Suprapubic skin (tissue), 3 donors: ENCODE results near the gene HSFX3.

Experiments used
- POLR2A ChIP-seq, 2 donors: fragments of 450-650 bp; IDR thresholded peaks; one replicate each; pipeline ENCODE4 v1.6.1; 2017; ENCODE audit warnings: antibody characterized with exemption in 2 of 2, mild to moderate bottlenecking in 2 of 2, moderate library complexity in 2 of 2
- TF ChIP-seq, protein P1 (sequence below), 2 donors: fragments of 200-600 bp in 1 of 2; fragments of 450-650 bp in 1 of 2; sonication (generic) in 1 of 2; IDR thresholded peaks; one replicate each; pipeline ENCODE4 v1.5.1; 2016 to 2019; ENCODE audit warnings: antibody characterized with exemption in 2 of 2, mild to moderate bottlenecking in 1 of 2, moderate library complexity in 1 of 2

GRCh38 chrX:149518236-149518635 is 31.5 kb downstream of the HSFX3 start:
- TF ChIP-seq, protein P1, sequence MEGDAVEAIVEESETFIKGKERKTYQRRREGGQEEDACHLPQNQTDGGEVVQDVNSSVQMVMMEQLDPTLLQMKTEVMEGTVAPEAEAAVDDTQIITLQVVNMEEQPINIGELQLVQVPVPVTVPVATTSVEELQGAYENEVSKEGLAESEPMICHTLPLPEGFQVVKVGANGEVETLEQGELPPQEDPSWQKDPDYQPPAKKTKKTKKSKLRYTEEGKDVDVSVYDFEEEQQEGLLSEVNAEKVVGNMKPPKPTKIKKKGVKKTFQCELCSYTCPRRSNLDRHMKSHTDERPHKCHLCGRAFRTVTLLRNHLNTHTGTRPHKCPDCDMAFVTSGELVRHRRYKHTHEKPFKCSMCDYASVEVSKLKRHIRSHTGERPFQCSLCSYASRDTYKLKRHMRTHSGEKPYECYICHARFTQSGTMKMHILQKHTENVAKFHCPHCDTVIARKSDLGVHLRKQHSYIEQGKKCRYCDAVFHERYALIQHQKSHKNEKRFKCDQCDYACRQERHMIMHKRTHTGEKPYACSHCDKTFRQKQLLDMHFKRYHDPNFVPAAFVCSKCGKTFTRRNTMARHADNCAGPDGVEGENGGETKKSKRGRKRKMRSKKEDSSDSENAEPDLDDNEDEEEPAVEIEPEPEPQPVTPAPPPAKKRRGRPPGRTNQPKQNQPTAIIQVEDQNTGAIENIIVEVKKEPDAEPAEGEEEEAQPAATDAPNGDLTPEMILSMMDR (IDR thresholded peaks at IDR 0.05): no peak
- TF ChIP-seq POLR2A (IDR thresholded peaks at IDR 0.05): no peak
